GM12878 (cell line): ENCODE results near the gene SGCD.

ENCODE experiments used
- BMI1 ChIP-seq: fragments of 450-650 bp; IDR thresholded peaks from 2 replicates; pipeline ENCODE4 v1.6.1; 2016; ENCODE audit warnings: mild to moderate bottlenecking, moderate library complexity, borderline replicate concordance
- CHD2 ChIP-seq: IDR thresholded peaks from 2 replicates; pipeline ENCODE4 v1.6.1; 2011; ENCODE audit warnings: low read depth, low read length, improper control_type of control experiment, borderline replicate concordance
- EZH2 ChIP-seq: IDR thresholded peaks from 2 replicates; pipeline ENCODE4 v1.6.1; 2012; ENCODE audit warnings: low read depth, mild to moderate bottlenecking, control low read depth, inconsistent platforms, low read length, borderline replicate concordance; ENCODE audit not compliant: control insufficient read depth
- HDAC2 ChIP-seq: fragments of 200-600 bp; sonication (generic); IDR thresholded peaks from 2 replicates; pipeline ENCODE4 v1.6.1; 2017
- HDGF ChIP-seq: fragments of 450-650 bp; IDR thresholded peaks from 2 replicates; pipeline ENCODE4 v1.6.1; 2016; ENCODE audit warnings: antibody characterized with exemption
- NRF1 ChIP-seq: conservative IDR thresholded peaks from 2 replicates; pipeline ENCODE4 v1.6.1; 2011; ENCODE audit warnings: mild to moderate bottlenecking, low read depth, low read length, improper control_type of control experiment
- POLR2A ChIP-seq: IDR thresholded peaks from 2 replicates; pipeline ENCODE4 v1.6.1; 2011; ENCODE audit warnings: low read depth, mild to moderate bottlenecking, low read length
- SMC3 ChIP-seq: IDR thresholded peaks from 2 replicates; pipeline ENCODE4 v1.6.1; 2011; ENCODE audit warnings: low read length, improper control_type of control experiment, borderline replicate concordance
- TF ChIP-seq, protein P1 (sequence below): IDR thresholded peaks from 2 replicates; pipeline ENCODE4 v1.6.1; 2012; ENCODE audit warnings: mild to moderate bottlenecking, low read depth, low read length
- TF ChIP-seq, protein P2 (sequence below), 3 experiments: IDR thresholded peaks in 2 of 3; conservative IDR thresholded peaks in 1 of 3; 2 replicates each; pipeline ENCODE4 v1.5.1; 2011; ENCODE audit warnings: low read depth in 3 of 3, low read length in 3 of 3, mild to moderate bottlenecking in 3 of 3, control low read depth in 2 of 3, moderate library complexity in 2 of 3, inconsistent platforms in 1 of 3, mixed read lengths in 1 of 3; ENCODE audit not compliant: control insufficient read depth in 2 of 3, insufficient read depth in 1 of 3; ENCODE audit errors: extremely low read depth in 1 of 3

DNA sequence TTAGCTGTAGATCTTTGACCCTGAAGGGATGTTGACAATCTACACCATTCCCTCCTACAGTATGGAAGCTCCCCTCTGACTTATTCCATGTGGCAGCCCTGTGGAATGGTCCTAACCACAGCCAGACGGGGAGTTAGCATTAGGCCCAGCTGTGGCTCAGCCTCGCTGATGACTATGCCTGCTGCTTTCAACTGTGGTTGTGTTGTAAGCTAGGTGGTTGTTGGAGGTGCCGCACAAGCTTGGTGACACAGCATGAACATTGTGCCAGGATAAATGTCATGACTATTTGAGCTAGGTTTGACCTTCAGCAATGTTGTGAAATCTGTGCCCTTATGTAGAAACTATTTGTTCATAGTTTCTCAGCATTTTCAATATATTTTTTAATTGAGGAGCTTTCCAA lies 40.6 kb downstream of the SGCD start:
- TF ChIP-seq CHD2, result no peak
- no peak for TF ChIP-seq HDGF
- TF ChIP-seq POLR2A, result no peak
- TF ChIP-seq, protein P1, sequence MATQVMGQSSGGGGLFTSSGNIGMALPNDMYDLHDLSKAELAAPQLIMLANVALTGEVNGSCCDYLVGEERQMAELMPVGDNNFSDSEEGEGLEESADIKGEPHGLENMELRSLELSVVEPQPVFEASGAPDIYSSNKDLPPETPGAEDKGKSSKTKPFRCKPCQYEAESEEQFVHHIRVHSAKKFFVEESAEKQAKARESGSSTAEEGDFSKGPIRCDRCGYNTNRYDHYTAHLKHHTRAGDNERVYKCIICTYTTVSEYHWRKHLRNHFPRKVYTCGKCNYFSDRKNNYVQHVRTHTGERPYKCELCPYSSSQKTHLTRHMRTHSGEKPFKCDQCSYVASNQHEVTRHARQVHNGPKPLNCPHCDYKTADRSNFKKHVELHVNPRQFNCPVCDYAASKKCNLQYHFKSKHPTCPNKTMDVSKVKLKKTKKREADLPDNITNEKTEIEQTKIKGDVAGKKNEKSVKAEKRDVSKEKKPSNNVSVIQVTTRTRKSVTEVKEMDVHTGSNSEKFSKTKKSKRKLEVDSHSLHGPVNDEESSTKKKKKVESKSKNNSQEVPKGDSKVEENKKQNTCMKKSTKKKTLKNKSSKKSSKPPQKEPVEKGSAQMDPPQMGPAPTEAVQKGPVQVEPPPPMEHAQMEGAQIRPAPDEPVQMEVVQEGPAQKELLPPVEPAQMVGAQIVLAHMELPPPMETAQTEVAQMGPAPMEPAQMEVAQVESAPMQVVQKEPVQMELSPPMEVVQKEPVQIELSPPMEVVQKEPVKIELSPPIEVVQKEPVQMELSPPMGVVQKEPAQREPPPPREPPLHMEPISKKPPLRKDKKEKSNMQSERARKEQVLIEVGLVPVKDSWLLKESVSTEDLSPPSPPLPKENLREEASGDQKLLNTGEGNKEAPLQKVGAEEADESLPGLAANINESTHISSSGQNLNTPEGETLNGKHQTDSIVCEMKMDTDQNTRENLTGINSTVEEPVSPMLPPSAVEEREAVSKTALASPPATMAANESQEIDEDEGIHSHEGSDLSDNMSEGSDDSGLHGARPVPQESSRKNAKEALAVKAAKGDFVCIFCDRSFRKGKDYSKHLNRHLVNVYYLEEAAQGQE, result no peak
- TF ChIP-seq, protein P2, sequence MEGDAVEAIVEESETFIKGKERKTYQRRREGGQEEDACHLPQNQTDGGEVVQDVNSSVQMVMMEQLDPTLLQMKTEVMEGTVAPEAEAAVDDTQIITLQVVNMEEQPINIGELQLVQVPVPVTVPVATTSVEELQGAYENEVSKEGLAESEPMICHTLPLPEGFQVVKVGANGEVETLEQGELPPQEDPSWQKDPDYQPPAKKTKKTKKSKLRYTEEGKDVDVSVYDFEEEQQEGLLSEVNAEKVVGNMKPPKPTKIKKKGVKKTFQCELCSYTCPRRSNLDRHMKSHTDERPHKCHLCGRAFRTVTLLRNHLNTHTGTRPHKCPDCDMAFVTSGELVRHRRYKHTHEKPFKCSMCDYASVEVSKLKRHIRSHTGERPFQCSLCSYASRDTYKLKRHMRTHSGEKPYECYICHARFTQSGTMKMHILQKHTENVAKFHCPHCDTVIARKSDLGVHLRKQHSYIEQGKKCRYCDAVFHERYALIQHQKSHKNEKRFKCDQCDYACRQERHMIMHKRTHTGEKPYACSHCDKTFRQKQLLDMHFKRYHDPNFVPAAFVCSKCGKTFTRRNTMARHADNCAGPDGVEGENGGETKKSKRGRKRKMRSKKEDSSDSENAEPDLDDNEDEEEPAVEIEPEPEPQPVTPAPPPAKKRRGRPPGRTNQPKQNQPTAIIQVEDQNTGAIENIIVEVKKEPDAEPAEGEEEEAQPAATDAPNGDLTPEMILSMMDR (IDR thresholded peaks at IDR 0.05 in 2 of 3, conservative IDR thresholded peaks at IDR 0.05 in 1 of 3; ENCODE audit: control insufficient read depth in 2 of 3, extremely low read depth in 1 of 3, insufficient read depth in 1 of 3, low read depth in 3 of 3, low read length in 3 of 3), result no peak
- TF ChIP-seq BMI1, result no peak
- no peak for TF ChIP-seq HDAC2
- no peak for TF ChIP-seq EZH2
- TF ChIP-seq SMC3, result no peak
- TF ChIP-seq NRF1, result no peak
